NK-92 (cell line): ENCODE measurements around the gene ASCC3.
"Not testable (repeated sequence)": the region's sequence is repeated elsewhere in the genome, so short reads cannot be mapped to it uniquely, and the experiment has no call there.

Experiments
- DNase-seq: peaks from one replicate; lab custom pipeline; 2025; ENCODE audit not compliant: unreplicated experiment; lab: John Stamatoyannopoulos, UW

ASCC3 gene

GRCh38 chr6:100890646-100891045 lies 9.5 kb upstream of the ASCC3 start:
- DNase-seq = not testable (repeated sequence)

GRCh38 chr6:100889351-100889750 lies 8.2 kb upstream of the ASCC3 start:
- DNase-seq = no peak

GRCh38 chr6:100886076-100886475 lies 4.9 kb upstream of the ASCC3 start:
- DNase-seq = no peak

DNA sequence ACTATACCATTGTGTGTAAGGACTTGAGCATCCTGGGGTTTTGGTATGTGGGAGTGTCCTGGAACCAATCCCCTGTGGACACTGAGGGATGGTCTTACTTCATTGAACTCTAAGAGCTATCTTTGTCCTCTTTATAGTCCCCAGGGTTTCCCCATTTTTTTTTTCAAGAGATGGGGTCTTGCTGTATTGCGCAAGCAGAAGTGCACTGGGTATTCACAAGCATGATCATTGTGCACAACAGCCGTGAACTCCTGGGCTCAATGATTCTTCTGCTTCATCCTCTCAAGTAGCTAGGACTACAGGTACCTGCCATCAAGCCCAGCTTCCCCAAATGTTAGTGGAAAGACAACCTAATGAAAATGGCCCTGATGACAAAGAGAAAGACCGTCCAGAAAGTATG lies 2.2 kb upstream of the ASCC3 start:
- DNase-seq = no peak

DNA sequence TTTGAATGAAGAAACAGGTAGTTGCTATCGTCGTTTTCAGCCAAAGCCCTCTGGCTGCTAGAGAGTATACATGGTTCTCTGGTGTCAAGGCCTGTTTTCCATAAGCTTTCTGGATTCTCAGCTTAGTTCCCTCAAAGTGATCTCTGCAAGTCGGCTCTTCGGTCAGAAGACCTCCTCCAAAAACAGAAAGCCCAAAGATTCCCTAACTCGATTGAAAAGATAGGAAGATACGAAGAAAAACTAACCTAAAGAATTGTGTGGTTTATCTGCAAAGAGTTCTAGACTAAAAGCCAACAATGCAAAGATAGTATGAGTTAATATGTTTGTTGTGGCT lies 545 bp upstream of the ASCC3 start:
- DNase-seq = no peak

DNA sequence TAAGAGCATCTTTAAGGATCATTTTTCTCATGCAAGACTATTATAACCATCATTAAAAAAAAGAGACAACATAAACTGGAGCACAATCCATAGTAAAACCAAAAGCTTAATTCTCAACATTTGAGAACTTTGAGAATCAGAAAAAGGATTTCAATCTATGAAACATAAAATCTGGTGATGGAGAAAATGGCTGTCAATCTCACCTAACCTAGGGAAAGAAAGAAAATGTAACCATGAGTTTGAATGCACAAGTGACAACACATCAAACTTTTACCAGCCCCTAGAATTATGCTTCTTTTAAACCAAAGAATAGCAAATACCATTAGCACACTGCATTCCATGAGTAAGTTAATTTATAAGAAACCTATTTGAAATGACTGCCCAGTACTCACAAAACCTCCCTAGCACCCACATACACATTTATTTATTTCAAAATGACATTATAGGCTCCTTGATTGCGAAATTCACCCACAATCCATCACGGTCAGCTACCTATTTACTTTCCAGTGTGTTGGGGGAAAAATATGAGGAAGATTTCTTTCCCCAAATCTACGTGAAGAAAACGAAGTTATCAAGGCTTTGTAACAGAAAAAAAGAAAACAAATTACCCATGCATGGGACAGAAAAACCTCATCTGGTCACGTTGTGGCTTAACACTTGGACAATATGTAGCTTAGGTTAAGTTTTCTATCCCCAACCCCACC lies 828 bp downstream of the ASCC3 start:
- no peak for DNase-seq

- no peak for DNase-seq
Observed at GRCh38 chr6:100879317-100879716, 1.8 kb downstream of the ASCC3 start.

DNA sequence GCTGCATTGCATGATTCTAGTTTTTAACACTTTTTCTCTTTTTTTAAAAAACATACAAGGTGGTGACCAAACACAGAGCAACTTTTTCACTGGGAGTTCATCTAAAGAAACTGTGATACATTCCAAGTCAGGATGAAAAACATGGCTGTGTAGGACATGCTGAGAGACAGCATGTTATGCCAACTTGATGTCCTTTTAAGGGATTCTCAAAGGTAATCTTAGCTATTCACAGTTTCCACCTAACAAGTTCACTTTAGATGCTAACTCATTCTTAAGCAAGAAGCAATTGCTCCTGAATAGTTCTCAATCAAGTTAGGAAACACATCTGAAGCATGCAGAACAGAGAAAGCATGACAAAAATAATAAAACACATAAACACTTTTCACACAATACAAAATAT lies 3.3 kb downstream of the ASCC3 start:
- DNase-seq = no peak

GRCh38 chr6:100876251-100876650 lies 4.9 kb downstream of the ASCC3 start:
- no peak for DNase-seq

DNA sequence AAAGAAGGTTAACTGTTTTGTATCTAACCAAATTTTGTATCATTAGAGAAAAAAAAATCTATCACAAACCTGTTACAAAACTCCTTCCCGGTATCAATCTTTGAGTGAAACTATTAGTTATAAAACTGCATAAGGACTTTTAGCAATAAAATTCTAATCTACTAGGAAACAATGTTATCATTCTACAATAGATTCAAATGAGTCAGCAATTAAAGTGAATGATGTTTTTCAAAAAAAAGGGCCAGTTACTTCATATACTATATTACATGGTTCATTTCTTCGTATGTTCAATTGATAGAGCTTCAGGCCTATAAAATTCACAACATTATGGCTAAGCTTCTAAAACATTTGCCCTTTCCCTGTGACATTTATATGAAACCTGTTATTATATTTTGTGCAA lies 15.6 kb downstream of the ASCC3 start:
- no peak for DNase-seq

- no peak for DNase-seq
Observed at GRCh38 chr6:100862063-100862462, 19.1 kb downstream of the ASCC3 start.

- DNase-seq = no peak
Observed at GRCh38 chr6:100856146-100856545, 25.0 kb downstream of the ASCC3 start.

- no peak for DNase-seq
Observed at GRCh38 chr6:100851819-100852218, 29.3 kb downstream of the ASCC3 start.

DNA sequence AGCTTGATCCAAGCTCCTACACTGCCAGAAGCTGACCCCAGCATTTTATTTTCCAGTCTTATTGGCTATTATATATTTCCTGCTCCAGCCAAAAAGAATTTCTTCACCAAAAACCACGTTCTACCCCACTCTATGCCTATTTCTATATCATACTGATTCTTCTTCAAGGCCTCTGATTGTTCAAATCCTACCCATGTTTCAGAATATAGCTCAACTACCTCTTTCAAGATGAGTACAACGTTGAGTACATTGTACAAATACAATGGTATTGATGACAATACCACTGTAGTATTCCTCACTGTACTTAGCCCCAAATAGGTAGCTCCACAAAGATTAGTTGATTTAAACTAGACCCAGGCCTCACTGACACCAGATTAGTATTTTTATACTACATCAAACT lies 31.0 kb downstream of the ASCC3 start:
- no peak for DNase-seq

DNA sequence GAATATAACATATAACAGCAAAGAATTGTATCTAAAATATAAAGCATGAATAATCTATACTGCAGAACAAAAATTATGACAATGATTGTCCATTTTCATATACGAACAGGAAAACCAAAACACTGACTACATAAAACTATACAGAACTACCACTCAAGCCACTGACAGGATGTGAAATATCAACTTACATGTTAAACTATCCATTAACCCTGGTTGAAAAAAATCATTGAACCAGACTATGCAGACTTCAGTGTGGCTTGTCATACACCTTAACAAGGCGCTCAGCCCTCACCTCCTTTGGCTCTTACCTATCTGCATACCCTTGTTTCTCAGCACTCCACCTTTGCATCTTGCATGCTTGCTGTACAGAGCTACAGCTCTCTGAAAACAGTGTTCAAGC lies 34.9 kb downstream of the ASCC3 start:
- no peak for DNase-seq

- DNase-seq = no peak
Observed at GRCh38 chr6:100845676-100846075, 35.5 kb downstream of the ASCC3 start.

- no peak for DNase-seq
Observed at GRCh38 chr6:100839419-100839818, 41.7 kb downstream of the ASCC3 start.

GRCh38 chr6:100838011-100838410 lies 43.1 kb downstream of the ASCC3 start:
- DNase-seq = no peak

- DNase-seq = no peak
Observed at GRCh38 chr6:100833972-100834574, 47.1 kb downstream of the ASCC3 start.

GRCh38 chr6:100829077-100829595 lies 52.0 kb downstream of the ASCC3 start:
- not testable (repeated sequence) for DNase-seq

- no peak for DNase-seq
Observed at GRCh38 chr6:100823041-100823440, 58.1 kb downstream of the ASCC3 start.

- no peak for DNase-seq
Observed at GRCh38 chr6:100818066-100818465, 63.1 kb downstream of the ASCC3 start.

DNA sequence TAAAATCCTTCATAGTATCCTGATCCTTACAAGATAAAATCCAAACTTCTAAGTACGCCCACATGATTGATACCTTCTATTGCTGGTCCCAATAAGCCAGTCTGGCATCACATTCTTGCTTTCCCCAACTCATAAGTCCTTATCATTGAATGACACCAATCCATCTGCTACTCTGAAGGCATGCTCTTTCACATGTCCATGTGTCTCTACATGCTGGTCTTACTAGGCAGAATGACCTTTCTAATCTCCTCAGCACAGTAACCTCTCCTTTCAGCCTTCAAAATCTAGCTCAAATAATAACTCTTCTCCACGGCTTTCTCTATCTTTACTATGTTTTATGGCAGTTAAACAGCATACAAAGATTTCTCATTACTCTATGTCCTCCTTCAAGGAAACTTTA lies 71.1 kb downstream of the ASCC3 start:
- no peak for DNase-seq
